HG03025 (cell line): ENCODE data around the gene SVOP.
"Not testable (repeated sequence)": the region's sequence is repeated elsewhere in the genome, so short reads cannot be mapped to it uniquely, and the experiment has no call there.

ENCODE experiments used
- ATAC-seq: cut with Tn5 transposase; IDR thresholded peaks from one replicate; pipeline ENCODE4 v1.9.1; 2021; ENCODE audit warnings: mild to moderate bottlenecking, moderate library complexity; ENCODE audit not compliant: unreplicated experiment, low FRiP score

Gene SVOP

GRCh38 chr12:109033239-109034196 is 12.7 kb upstream of the SVOP start:
- no peak for ATAC-seq

DNA sequence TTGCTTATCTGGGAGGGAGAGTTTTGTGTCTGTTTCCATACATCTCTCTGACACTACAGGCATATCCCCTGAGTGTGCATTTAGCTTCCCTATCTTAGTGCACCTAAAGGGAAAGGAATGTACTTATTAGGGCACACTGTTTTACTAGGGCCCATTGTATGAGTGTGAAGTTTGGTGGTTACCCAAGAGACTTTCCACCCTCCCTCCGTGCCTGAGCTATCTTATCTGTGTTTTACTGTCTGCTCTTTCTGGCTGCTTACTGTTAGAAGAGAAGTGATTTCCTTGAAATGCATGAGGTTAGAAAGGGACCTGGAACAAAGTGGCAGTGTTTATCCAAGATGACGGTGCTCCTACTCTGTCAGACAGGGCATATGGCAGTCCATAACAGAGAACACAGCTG is 8.5 kb upstream of the SVOP start:
- no peak for ATAC-seq

GRCh38 chr12:109028624-109029023 is 7.8 kb upstream of the SVOP start:
- ATAC-seq: not testable (repeated sequence)

DNA sequence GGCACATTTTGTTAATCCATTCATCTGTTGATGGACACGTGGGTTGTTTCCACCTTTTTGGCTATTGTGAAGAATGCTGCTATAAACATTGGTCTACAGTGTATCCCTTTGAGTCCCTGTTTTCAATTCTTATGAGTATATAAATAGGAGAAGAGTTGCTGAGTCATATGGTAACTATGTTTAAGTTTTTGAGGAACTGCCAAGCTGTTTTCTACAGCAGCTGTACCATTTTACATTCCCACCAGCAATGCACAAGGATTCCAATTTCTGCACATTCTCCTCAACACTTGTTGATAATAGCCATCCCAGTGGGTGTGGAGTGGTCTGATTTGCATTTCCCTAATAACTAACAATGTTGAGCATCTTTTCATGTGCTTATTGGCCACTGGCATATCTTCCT is 6.9 kb upstream of the SVOP start:
- ATAC-seq: no peak

GRCh38 chr12:109020146-109020795 is 597 bp downstream of the SVOP start:
- ATAC-seq: no peak

- ATAC-seq: no peak
Observed at GRCh38 chr12:109018296-109018695, 2.6 kb downstream of the SVOP start.

GRCh38 chr12:109016978-109017377 is 3.9 kb downstream of the SVOP start:
- no peak for ATAC-seq

DNA sequence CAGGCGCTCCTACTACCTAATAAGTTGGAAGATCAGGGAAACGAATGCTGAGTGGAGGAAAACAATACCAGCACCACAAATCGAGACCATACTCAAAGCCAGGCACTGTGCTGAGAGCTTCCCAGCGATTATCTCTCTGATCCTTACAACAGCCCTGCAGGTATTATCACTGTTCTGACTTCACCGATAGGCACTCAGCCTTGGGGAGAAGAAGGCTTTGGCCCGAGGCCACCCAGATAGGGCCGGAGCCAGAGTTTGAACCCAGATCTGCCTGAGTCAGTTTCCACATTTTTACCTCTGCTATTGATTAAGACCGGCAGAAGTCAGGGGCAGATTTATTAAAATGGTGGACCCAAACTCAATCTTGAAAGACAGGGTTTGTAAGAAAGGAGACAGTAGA is 4.9 kb downstream of the SVOP start:
- no peak for ATAC-seq

DNA sequence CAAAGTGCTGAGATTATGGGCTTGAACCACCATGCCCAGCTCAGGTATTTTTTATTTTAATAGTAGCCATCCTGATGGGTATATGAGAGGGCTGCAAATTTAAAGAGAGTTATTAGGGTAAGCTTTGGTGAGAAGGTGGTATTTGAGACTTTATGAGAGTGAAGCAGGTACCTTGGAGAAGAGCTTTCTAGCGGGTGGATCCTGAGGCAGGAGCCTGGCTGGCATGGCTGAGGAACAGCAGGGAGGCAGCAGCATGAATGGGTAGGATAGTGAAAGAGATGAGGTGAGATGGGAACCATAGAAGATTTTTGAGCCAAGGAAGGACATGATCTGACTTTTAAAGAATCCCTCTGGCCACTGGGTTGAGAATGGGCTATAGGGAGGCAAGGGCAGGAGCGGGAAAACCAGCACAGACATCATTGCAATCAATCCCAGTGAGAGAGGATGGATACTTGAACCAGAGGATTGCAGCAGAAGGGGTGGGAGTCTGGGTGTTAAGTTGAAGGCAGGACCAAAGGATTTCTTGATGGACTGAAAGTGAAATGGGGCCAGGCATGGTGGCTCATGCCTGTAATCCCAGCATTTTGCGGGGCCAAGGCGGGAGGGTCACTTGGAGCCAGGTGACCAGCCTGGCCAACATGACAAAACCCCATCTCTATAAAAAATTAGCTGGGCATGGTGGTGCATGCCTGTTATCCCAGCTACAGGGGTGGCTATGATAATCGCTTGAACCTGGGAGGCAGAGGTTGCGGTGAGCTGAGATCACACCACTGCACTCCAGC is 5.7 kb downstream of the SVOP start:
- ATAC-seq: no peak

DNA sequence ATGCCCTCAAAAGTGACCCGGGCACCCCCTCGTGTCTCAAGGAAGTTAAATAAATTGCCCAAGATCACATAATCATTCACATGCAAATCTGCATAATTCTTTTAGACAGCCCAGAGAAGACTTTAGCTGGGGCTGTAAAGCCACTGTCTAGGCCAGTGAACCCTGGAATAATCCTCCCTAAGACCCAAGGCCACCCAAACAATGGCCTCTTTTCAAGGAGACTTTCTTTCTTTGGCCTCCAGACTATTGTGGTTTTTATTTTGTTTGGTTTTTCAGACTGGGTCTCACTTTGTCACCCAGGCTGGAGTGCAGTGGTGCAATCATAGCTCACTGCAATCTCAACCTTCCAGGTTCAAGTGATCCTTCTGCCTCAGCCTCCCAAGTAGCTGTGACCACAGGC is 10.6 kb downstream of the SVOP start:
- ATAC-seq: no peak

- no peak for ATAC-seq
Observed at GRCh38 chr12:109009766-109010165, 11.1 kb downstream of the SVOP start.

GRCh38 chr12:109004017-109004416 is 16.9 kb downstream of the SVOP start:
- ATAC-seq: no peak

GRCh38 chr12:108996320-108996719 is 24.5 kb downstream of the SVOP start:
- ATAC-seq: no peak

DNA sequence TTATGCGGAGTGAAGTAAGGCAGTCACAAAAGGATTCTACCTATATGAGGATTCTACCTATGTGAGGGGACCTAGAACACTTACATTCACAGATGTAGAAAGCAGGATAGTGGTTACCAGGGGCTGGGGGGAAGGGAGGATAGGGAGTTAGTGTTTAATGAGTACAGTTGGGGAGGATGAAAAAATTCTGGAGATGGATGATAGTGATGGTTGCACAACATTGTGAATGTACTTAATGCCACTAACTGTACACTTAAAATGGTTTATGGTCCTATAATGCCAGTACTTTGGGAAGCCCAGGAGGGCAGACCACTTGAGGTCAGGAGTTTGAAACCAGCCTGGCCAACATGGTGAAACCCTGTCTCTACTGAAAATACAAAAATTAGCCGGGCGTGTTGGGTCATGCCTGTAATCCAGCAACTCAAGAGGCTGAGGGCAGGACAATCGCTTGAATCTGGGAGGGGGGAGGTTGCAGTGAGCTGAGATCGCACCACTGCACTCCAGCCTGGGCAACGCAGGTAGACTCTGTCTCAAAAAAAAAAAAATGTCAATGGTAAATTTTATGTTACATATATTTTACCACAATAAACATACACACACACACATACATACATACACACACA is 25.4 kb downstream of the SVOP start:
- ATAC-seq: no peak

DNA sequence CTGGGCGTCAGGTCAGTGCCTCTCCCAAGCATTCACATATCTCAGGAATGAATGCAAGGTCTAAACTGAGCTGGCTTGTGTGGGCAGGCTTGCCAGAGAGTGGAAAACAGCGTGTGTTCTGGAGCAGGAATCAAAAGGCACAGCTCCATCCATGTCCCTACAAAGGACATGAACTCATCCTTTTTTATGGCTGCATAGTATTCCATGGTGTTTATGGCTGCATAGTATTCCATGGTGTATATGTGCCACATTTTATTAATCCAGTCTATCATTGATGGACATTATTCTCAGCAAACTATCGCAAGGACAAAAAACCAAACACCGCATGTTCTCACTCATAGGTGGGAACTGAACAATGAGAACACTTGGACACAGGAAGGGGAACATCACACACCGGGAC is 30.8 kb downstream of the SVOP start:
- not testable (repeated sequence) for ATAC-seq

- no peak for ATAC-seq
Observed at GRCh38 chr12:108989376-108989775, 31.5 kb downstream of the SVOP start.

GRCh38 chr12:108985750-108986149 is 35.1 kb downstream of the SVOP start:
- no peak for ATAC-seq

- no peak for ATAC-seq
Observed at GRCh38 chr12:108983227-108983626, 37.6 kb downstream of the SVOP start.

- no peak for ATAC-seq
Observed at GRCh38 chr12:108982621-108983219, 38.1 kb downstream of the SVOP start.

GRCh38 chr12:108981835-108982234 is 39.0 kb downstream of the SVOP start:
- no peak for ATAC-seq
